ENCODE measurements around the gene FAF1. TPM values are rescaled to one million over a fixed set of nuclear protein-coding genes. Genes with fewer than 3 reads are reported as not detected.

The FAF1 gene
- total and polyA plus RNA-seq, 2 of the 8 experiments (the other 6 are each of a cell fraction or from before 2014, with no cell fraction given), result 10.8 to 65.9 TPM

GRCh38 chr1:50971748-50972305 is 11.8 kb upstream of the FAF1 start:
- Histone ChIP-seq H4K91ac (replicated peaks; ENCODE audit: insufficient read length, low read length) (no peak overlapping the region), H3K4me1 (replicated peaks in 1 of 4; ENCODE audit: control insufficient read depth in 3 of 4, insufficient read depth in 4 of 4, low read length in 3 of 4) (peaks cover 6 to 17% (median 13%) of the 10 kb centered on the region in 4 experiments), H2AFZ (ENCODE audit: low read length) (no peak overlapping the region), H4K20me1 (replicated peaks in 1 of 2; ENCODE audit: control insufficient read depth in 1 of 2, insufficient read depth in 2 of 2, low read length in 2 of 2) (peaks cover 8 to 21% of the 10 kb centered on the region in 2 experiments), H2BK5ac (ENCODE audit: low read depth, low read length) (no peak overlapping the region), H2AK5ac (ENCODE audit: low read depth, low read length) (no peak overlapping the region), H3K36me3 (ENCODE audit: control insufficient read depth in 2 of 4, insufficient read depth in 4 of 4, low read length in 3 of 4) (no peaks in the 10 kb centered on the region; a peak in 1 of 8 replicates), H4K8ac (ENCODE audit: extremely low read depth, insufficient read depth, low read length) (no peak overlapping the region), H2BK120ac (replicated peaks; ENCODE audit: low read depth, low read length) (no peak overlapping the region), H3K9ac (replicated peaks in 1 of 4; ENCODE audit: extremely low read depth in 1 of 4, low read depth in 3 of 4, low read length in 3 of 4) (no peak overlapping the region), H2BK12ac (ENCODE audit: low read depth, low read length) (no peak overlapping the region), H3K56ac (replicated peaks; ENCODE audit: insufficient read length, low read depth, low read length) (no peak overlapping the region), H3K79me2 (ENCODE audit: control insufficient read depth in 1 of 2, insufficient read depth in 2 of 2, low read length in 2 of 2) (no peaks in the 10 kb centered on the region), H4K5ac (ENCODE audit: insufficient read length, low read depth, low read length) (no peak overlapping the region), H3K4me3 (ENCODE audit: extremely low read depth in 1 of 4, insufficient read depth in 2 of 4, low read depth in 3 of 4, low read length in 4 of 4) (no peak overlapping the region), H3K27me3 (replicated peaks in 1 of 4; ENCODE audit: control insufficient read depth in 3 of 4, extremely low read depth in 1 of 4, insufficient read depth in 3 of 4, low read length in 3 of 4) (peaks cover 55 to 94% (median 78%) of the 10 kb centered on the region in 4 experiments), H3K9me3 (ENCODE audit: insufficient read depth in 2 of 2, low read depth in 1 of 2, low read length in 1 of 2) (no peaks in the 10 kb centered on the region), H3K27ac (ENCODE audit: low read depth, low read length) (no peak overlapping the region), H2BK20ac (ENCODE audit: low read length) (no peak overlapping the region), H3K14ac (ENCODE audit: insufficient read length) (no peak overlapping the region), H3K18ac (ENCODE audit: extremely low read depth, low read length) (no peak overlapping the region), H3K79me1 (ENCODE audit: low read depth, low read length) (no peaks in the 10 kb centered on the region), H3K23me2 (ENCODE audit: low read depth, low read length) (peaks cover 10% of the 10 kb centered on the region; the same call in 1 of the 2 replicates), H3K4ac (replicated peaks; ENCODE audit: insufficient read length, low read depth, low read length) (no peak overlapping the region), H2BK15ac (ENCODE audit: low read length) (no peak overlapping the region), H3K4me2 (ENCODE audit: insufficient read depth in 1 of 2, low read depth in 2 of 2, low read length in 2 of 2) (no peak overlapping the region), H3K23ac (ENCODE audit: insufficient read length) (no peak overlapping the region)
- no peak for FAIRE-seq
- ChIA-PET CTCF (ENCODE audit: partially characterized antibody) (no interaction called here), POLR2A (ENCODE audit: partially characterized antibody) (no interaction called here)
- DNase-seq (ENCODE audit: low read depth in 1 of 2, low spot score in 2 of 2), result no peak
- WGBS, 2 experiments (ENCODE audit: extremely low coverage in 1 of 2, insufficient coverage in 1 of 2, insufficient read length in 1 of 2, insufficient replicate concordance in 2 of 2, low coverage in 1 of 2, low lambda C conversion rate in 2 of 2, missing lambda C conversion rate in 1 of 2), result 42% methylated on average over 6 of the region's 6 CpGs; no CpG with 5 or more reads in 1 of the 2 experiments
- TF ChIP-seq HDAC2 (IDR thresholded peaks at IDR 0.05; ENCODE audit: borderline replicate concordance in 1 of 2, low read depth in 2 of 2, low read length in 2 of 2) (no peak), YY1 (IDR thresholded peaks at IDR 0.05; ENCODE audit: low read depth, low read length) (no peak), KDM1A (IDR thresholded peaks at IDR 0.05; ENCODE audit: borderline replicate concordance, low read length) (no peak), KDM5A (IDR thresholded peaks at IDR 0.05; ENCODE audit: low read length) (no peak), POU5F1 (IDR thresholded peaks at IDR 0.05; ENCODE audit: low read depth, low read length) (no peak), JUN (IDR thresholded peaks at IDR 0.05; ENCODE audit: low read depth, low read length) (no peak), CHD1 (IDR thresholded peaks at IDR 0.05; ENCODE audit: low read depth, low read length) (no peak), MAFK (IDR thresholded peaks at IDR 0.05; ENCODE audit: low read depth, low read length) (no peak), POLR2A (IDR thresholded peaks at IDR 0.05; ENCODE audit: control extremely low read depth in 1 of 2, low read depth in 2 of 2, low read length in 2 of 2) (no peak), CHD2 (IDR thresholded peaks at IDR 0.05; ENCODE audit: low read length) (no peak)
- TF ChIP-seq, protein P1, sequence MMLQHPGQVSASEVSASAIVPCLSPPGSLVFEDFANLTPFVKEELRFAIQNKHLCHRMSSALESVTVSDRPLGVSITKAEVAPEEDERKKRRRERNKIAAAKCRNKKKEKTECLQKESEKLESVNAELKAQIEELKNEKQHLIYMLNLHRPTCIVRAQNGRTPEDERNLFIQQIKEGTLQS (IDR thresholded peaks at IDR 0.05; ENCODE audit: insufficient read depth, low read depth, low read length), result no peak
- TF ChIP-seq, protein P2, sequence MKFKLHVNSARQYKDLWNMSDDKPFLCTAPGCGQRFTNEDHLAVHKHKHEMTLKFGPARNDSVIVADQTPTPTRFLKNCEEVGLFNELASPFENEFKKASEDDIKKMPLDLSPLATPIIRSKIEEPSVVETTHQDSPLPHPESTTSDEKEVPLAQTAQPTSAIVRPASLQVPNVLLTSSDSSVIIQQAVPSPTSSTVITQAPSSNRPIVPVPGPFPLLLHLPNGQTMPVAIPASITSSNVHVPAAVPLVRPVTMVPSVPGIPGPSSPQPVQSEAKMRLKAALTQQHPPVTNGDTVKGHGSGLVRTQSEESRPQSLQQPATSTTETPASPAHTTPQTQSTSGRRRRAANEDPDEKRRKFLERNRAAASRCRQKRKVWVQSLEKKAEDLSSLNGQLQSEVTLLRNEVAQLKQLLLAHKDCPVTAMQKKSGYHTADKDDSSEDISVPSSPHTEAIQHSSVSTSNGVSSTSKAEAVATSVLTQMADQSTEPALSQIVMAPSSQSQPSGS (IDR thresholded peaks at IDR 0.05; ENCODE audit: low read length), result no peak

Data from H1 (cell line).